Ovary (tissue), 9 donors: ENCODE measurements around the gene MAP3K1. TPM values are rescaled to one million over a fixed set of nuclear protein-coding genes. Genes with fewer than 3 reads are reported as not detected.

ENCODE experiments used
- DNase-seq, 5 donors: peaks; one replicate each; pipeline ENCODE4 v3.0.0-alpha.2; 2019 to 2020
- H3K27ac ChIP-seq, 2 donors: fragments of 200-600 bp; one replicate each; pipeline versions ENCODE4 v1.5.1 to v1.8.0; 2019 to 2022
- H3K27me3 ChIP-seq: fragments of 200-600 bp; one replicate; pipeline ENCODE4 v1.8.0; 2022
- H3K36me3 ChIP-seq: fragments of 200-600 bp; sonication (generic); one replicate; pipeline ENCODE4 v1.5.1; 2019
- H3K4me1 ChIP-seq: one replicate; pipeline ENCODE4 v1.8.1; 2013; ENCODE audit warnings: mild to moderate bottlenecking, moderate library complexity; ENCODE audit not compliant: insufficient read depth
- H3K4me3 ChIP-seq: fragments of 200-600 bp; sonication (generic); one replicate; pipeline ENCODE4 v1.5.1; 2017
- H3K9me3 ChIP-seq, 2 donors: fragments of 200-600 bp in 1 of 2; sonication (generic) in 1 of 2; one replicate each; pipeline versions ENCODE4 v1.5.1 to v1.8.1; 2013 to 2019; ENCODE audit warnings: mild to moderate bottlenecking in 1 of 2, moderate library complexity in 1 of 2
- EP300 ChIP-seq: sonication (generic); formaldehyde crosslinking; IDR thresholded peaks from one replicate; pipeline ENCODE4 v1.6.1; 2017; ENCODE audit warnings: antibody characterized with exemption
- POLR2A ChIP-seq: fragments of 450-650 bp; IDR thresholded peaks from one replicate; pipeline ENCODE4 v1.6.1; 2017; ENCODE audit warnings: antibody characterized with exemption, mild to moderate bottlenecking, moderate library complexity
- WGBS, 3 donors: extraction: QIAGEN DNeasy Blood & Tissue Kit in 1 of 3; methylation state at CpG; one replicate each; pipeline versions ENCODE4 v1.1.5 to v1.1.7; 2013 to 2017; 5-methylcytosine and 5-hydroxymethylcytosine counted together
- intact Hi-C, 4 donors: fragments of 100-400 bp; cut with DNase I; formaldehyde crosslinking; loops; one replicate each; pipeline versions ENCODE4 v1.11.0 to v1.15.1; 2022 to 2023
- polyA plus RNA-seq, 2 donors: library from polyadenylated mRNA; stranded (reverse); fragments of 200-250 nt in 1 of 2; fragments of 350-450 nt in 1 of 2; fragmentation: Illumina TruSeq in 1 of 2; extraction: RNeasy Lipid Tissue Mini Kit (QIAGEN cat#74804) in 1 of 2; gene quantifications; one replicate each; pipeline ENCODE4 v1.2.3, GENCODE V29; 2013 to 2014
- total RNA-seq, 7 donors: library from RNA; depleted of rRNA in 2 of 7; stranded (reverse); fragments of >200 nt in 2 of 7; fragmentation: NEBNext Ultra II Directional in 3 of 7; extraction: Animal tissue kit (Norgen Biotek cat#: 25700) in 3 of 7; gene quantifications; one replicate each; pipeline versions ENCODE4 v1.1.0 to v1.2.4, GENCODE V29; 2016 to 2023
- TF ChIP-seq, protein P1 (sequence below), 3 donors: fragments of 450-650 bp in 2 of 3; fragments of 200-600 bp in 1 of 3; IDR thresholded peaks; one replicate each; pipeline versions ENCODE4 v1.5.1 to v1.8.0; 2016 to 2022; ENCODE audit warnings: antibody characterized with exemption in 3 of 3, mild to moderate bottlenecking in 1 of 3
- donor health status: DM: no; HTN: no; CAD: no; lungs with moderate emphysema.
- donor health status: DM: no; HTN: no; CAD: no.
- donor health status: Bipolar disorder and iron deficiency.
- donor health status: DM: yes; HTN: yes; CAD: no.
- donor health status: DM: no; HTN: no; CAD: no.
- donor health status: DM: yes; HTN: yes; CAD: no.

Gene MAP3K1
- total and polyA plus RNA-seq, 9 donors = 5.4 to 29.8 (median 21.6) TPM

- Histone ChIP-seq H3K4me1 (peaks cover 5% of the 10 kb centered on the region), H3K4me3 (no peak overlapping the region), H3K27ac (no peak overlapping the region), H3K9me3 (no peaks in the 10 kb centered on the region), H3K36me3 (no peaks in the 10 kb centered on the region), H3K27me3 (no peaks in the 10 kb centered on the region)
- DNase-seq = no peak
- 87 to 95% (median 91%) methylated on average over 1 of the region's 1 CpG for WGBS, 3 donors
- intact Hi-C loops = no loop called here
- TF ChIP-seq, protein P1, sequence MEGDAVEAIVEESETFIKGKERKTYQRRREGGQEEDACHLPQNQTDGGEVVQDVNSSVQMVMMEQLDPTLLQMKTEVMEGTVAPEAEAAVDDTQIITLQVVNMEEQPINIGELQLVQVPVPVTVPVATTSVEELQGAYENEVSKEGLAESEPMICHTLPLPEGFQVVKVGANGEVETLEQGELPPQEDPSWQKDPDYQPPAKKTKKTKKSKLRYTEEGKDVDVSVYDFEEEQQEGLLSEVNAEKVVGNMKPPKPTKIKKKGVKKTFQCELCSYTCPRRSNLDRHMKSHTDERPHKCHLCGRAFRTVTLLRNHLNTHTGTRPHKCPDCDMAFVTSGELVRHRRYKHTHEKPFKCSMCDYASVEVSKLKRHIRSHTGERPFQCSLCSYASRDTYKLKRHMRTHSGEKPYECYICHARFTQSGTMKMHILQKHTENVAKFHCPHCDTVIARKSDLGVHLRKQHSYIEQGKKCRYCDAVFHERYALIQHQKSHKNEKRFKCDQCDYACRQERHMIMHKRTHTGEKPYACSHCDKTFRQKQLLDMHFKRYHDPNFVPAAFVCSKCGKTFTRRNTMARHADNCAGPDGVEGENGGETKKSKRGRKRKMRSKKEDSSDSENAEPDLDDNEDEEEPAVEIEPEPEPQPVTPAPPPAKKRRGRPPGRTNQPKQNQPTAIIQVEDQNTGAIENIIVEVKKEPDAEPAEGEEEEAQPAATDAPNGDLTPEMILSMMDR (IDR thresholded peaks at IDR 0.05) = no peak
- TF ChIP-seq POLR2A (no peak), EP300 (no peak)
These were observed 39.6 kb downstream of the MAP3K1 start for GRCh38 chr5:56854920-56855319.

DNA sequence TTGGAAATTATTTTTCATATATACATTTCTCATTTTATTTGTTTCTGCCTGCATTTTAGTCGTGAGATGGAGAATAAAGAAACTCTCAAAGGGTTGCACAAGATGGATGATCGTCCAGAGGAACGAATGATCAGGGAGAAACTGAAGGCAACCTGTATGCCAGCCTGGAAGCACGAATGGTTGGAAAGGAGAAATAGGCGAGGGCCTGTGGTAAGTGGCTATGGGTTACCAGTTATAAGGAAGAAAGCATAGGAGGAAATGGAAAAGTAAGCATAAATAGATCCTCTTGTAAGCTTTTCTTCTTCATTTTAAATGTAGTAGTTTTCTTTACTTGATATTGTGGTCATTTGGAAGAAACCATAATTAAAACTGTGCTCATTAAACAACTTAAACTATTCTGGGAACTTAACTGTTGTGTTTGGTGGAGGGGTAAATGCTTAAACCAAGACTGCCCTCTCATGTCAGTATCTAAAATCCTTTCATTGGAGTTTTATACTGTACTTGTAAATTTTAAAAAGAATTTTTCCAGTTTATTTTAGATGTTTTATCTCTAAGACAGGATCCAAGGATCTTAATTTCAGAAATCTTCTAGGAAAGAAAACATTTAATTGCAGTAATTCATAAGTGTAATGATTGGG lies 41.3 kb downstream of the MAP3K1 start:
- no peaks in the 10 kb centered on the region for H3K27me3 ChIP-seq
- no peaks in the 10 kb centered on the region for H3K36me3 ChIP-seq
- DNase-seq = no peak
- peaks cover 3% of the 10 kb centered on the region for H3K4me1 ChIP-seq
- WGBS, 3 donors = 77 to 91% (median 84%) methylated on average over 5 of the region's 5 CpGs
- no peak overlapping the region for H3K27ac ChIP-seq
- intact Hi-C loops = no loop called here
- TF ChIP-seq EP300 = no peak
- TF ChIP-seq POLR2A = no peak
- TF ChIP-seq, protein P1 (IDR thresholded peaks at IDR 0.05) = no peak
- no peaks in the 10 kb centered on the region for H3K9me3 ChIP-seq
- no peak overlapping the region for H3K4me3 ChIP-seq

DNA sequence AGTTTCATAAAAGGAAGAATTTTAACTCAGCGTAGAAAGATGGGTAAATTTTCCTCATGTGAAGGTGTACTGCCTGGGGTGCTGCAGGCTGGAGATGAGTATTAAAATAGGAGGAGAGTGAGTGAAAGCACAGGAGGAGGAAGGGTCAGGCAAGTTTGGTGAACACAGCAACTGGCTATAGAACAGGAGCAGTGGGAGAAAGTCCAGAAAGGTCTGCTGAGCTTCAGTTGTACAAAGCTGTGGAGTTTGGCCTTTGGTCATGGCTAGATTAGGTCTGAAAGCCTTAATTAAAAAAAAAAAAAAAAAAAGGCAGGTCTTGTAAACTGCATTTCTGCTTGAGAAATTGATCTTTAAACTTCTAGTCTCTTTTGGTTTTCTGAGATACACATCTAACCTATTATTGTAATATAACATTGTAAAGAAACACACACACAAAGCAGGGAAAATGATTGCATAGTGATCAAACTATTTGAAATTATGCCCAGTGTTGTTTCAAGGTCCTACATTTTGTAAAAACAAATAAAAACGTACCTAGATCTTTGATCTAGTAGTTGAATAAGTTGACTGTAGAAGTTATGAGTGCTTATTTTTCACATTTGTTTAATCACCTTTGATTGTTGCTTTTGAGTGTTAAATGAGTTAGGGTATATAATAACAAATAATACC lies 43.6 kb downstream of the MAP3K1 start:
- Histone ChIP-seq H3K27me3 (no peaks in the 10 kb centered on the region), H3K4me1 (peaks cover 2% of the 10 kb centered on the region), H3K36me3 (no peaks in the 10 kb centered on the region), H3K9me3 (no peaks in the 10 kb centered on the region), H3K27ac (no peak overlapping the region), H3K4me3 (no peak overlapping the region)
- TF ChIP-seq EP300 (no peak), POLR2A (no peak)
- TF ChIP-seq, protein P1 (IDR thresholded peaks at IDR 0.05) = no peak
- intact Hi-C loops = no loop called here
- 75 to 79% (median 77%) methylated on average over 2 of the region's 2 CpGs for WGBS, 3 donors
- DNase-seq = no peak

GRCh38 chr5:56861893-56862485 lies 46.6 kb downstream of the MAP3K1 start:
- DNase-seq = no peak
- 93 to 94% (median 94%) methylated on average over 4 of the region's 4 CpGs for WGBS, 3 donors
- Histone ChIP-seq H3K36me3 (no peaks in the 10 kb centered on the region), H3K27ac (no peak overlapping the region), H3K4me3 (no peak overlapping the region), H3K4me1 (no peaks in the 10 kb centered on the region), H3K9me3 (no peaks in the 10 kb centered on the region), H3K27me3 (no peaks in the 10 kb centered on the region)
- TF ChIP-seq EP300 (no peak), POLR2A (no peak)
- TF ChIP-seq, protein P1 (IDR thresholded peaks at IDR 0.05) = no peak
- intact Hi-C loops = no loop called here
